Neural progenitor cell (in vitro differentiated cells): ENCODE measurements around the gene MYLK2.

ENCODE experiments used
- CTCF ChIP-seq: fragments of 200-600 bp; sonication (generic); IDR thresholded peaks from 2 replicates; pipeline ENCODE4 v1.5.1; 2017; ENCODE audit warnings: antibody characterized with exemption, mild to moderate bottlenecking
- EZH2 ChIP-seq: fragments of 200-600 bp; sonication (generic); IDR thresholded peaks from 2 replicates; pipeline ENCODE4 v1.6.1; 2017; ENCODE audit warnings: antibody characterized with exemption, mild to moderate bottlenecking, moderate library complexity
- EZH2phosphoT487 ChIP-seq: fragments of 200-600 bp; sonication (generic); IDR thresholded peaks from 2 replicates; pipeline ENCODE4 v1.6.1; 2017; ENCODE audit warnings: antibody characterized with exemption

- TF ChIP-seq CTCF (no peak), EZH2phosphoT487 (no peak), EZH2 (no peak)
These were observed 17.6 kb upstream of the MYLK2 start for GRCh38 chr20:31801508-31801907.
